Measurements from ENCODE around the gene KRTAP4-12. TPM values are rescaled to one million over a fixed set of nuclear protein-coding genes. Genes with fewer than 3 reads are reported as not detected.
"Not testable (repeated sequence)": the region's sequence is repeated elsewhere in the genome, so short reads cannot be mapped to it uniquely, and the experiment has no call there.

The KRTAP4-12 gene
- total and polyA plus RNA-seq, 10 of the 15 experiments (the other 5 are each of a cell fraction or from before 2014, with no cell fraction given), result not detected

DNA sequence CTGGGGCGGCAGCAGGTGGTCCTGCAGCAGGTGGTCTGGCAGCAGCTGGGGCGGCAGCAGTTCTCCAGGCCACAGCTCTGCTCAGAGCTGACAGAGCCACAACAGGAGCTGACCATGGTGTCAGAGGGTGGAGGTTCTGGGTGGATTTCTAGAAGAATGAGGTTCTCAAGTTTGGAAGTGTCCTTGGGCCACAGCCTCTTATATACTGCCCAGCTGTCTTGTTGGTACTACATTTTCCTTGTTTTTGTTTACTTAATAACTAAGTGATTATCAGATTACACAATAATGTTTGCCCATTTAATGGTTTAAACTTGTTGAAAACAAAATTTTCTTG is 25.6 kb upstream of the KRTAP4-12 start, which contains the start of gene KRTAP4-5:
Gene KRTAP4-5, minus strand, starts transcription at position 174 of the 334 bp plus-strand sequence. Its CDS starts 58 bp downstream, at position 116.
- H3K27ac ChIP-seq (ENCODE audit: control insufficient read depth, insufficient read depth), result no peak within 1 kb of the TSS
- POLR2A ChIA-PET, result no interaction called here
- CTCF ChIA-PET, result no interaction called here

DNA sequence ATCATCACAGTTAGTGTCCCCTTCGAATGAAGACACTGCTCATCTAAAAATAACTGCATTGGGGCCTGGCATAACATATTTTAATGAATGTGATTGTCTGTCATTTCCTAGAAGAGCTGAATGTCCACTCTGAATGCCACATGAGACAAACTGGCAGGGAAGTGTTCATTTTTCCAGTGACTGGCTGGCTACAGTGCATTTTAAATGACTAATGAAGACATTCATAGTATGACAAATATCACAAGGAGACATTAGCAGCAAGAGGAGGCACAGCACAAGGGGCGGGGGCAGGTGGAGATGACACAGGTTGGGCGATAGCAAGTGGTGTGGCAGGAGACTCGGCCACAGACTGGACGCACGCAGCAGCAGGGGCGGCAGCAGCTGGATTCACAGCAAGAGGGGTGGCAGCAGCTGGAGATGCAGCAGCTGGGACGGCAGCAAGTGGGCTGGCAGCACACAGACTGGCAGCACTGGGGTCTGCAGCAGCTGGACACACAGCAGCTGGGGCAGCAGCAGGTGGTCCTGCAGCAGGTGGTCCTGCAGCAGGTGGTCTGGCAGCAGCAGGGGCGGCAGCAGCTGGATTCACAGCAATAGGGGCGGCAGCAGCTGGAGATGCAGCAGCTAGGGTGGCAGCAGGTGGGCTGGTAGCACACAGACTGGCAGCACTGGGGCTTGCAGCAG is 25.1 kb upstream of the KRTAP4-12 start:
- H3K4me1 ChIP-seq (ENCODE audit: control insufficient read depth, insufficient read depth, low read length); H3K27me3 ChIP-seq (replicated peaks in 1 of 2; ENCODE audit: control insufficient read depth in 2 of 2, insufficient read depth in 2 of 2, low read length in 1 of 2); FAIRE-seq; H3K27ac ChIP-seq (ENCODE audit: control insufficient read depth, insufficient read depth); H3K4me2 ChIP-seq (ENCODE audit: control insufficient read depth, insufficient read depth); H3K9ac ChIP-seq (ENCODE audit: control insufficient read depth, insufficient read depth, low read length); ATAC-seq; H3K79me2 ChIP-seq (ENCODE audit: control insufficient read depth, insufficient read depth, low read length); RAD21 ChIA-PET (ENCODE audit: unreplicated experiment); H3K9me3 ChIP-seq (replicated peaks; ENCODE audit: control insufficient read depth, insufficient read depth, low read length); CTCF ChIA-PET; H3K36me3 ChIP-seq (ENCODE audit: control insufficient read depth in 2 of 2, insufficient read depth in 2 of 2, low read length in 1 of 2); in situ Hi-C loops (cut with MboI); intact Hi-C loops (cut with micrococcal nuclease; ENCODE audit: unreplicated experiment); H4K20me1 ChIP-seq (ENCODE audit: control insufficient read depth, insufficient read depth); H3K4me3 ChIP-seq; DNase-seq (ENCODE audit: low read depth, low spot score); BruUV-seq (replicated peaks); H2AFZ ChIP-seq (ENCODE audit: control insufficient read depth, low read depth, low read length): not testable (repeated sequence)
- 14% methylated on average over 10 of the region's 10 CpGs for WGBS (ENCODE audit: insufficient coverage, insufficient replicate concordance, low lambda C conversion rate, missing lambda C conversion rate)
- SMC1A ChIA-PET (ENCODE audit: uncharacterized antibody, unreplicated experiment), result interaction anchor here (0.6 kb wide), 1 partner anchor 442 kb away, joined by 3 read pairs; no protein-coding TSS in a partner anchor
- POLR2A ChIA-PET, result interaction anchor here (0.5 kb wide), 1 partner anchor 1830 kb away, joined by 3 read pairs; no protein-coding TSS in a partner anchor

More for the DNA sequence above, 25.6 kb upstream of the KRTAP4-12 start, which contains the start of gene KRTAP4-5:
- no peak for FAIRE-seq
- WGBS (ENCODE audit: insufficient coverage, insufficient replicate concordance, low lambda C conversion rate, missing lambda C conversion rate), result 0% methylated on average over 2 of the region's 2 CpGs
- in situ Hi-C loops (cut with MboI) (no loop called here), intact Hi-C loops (cut with micrococcal nuclease; ENCODE audit: unreplicated experiment) (no loop called here)
- H3K36me3 ChIP-seq (ENCODE audit: control insufficient read depth in 2 of 2, insufficient read depth in 2 of 2, low read length in 1 of 2), result no peaks in the 10 kb centered on the region
- no peak within 1 kb of the TSS for H3K9ac ChIP-seq (ENCODE audit: control insufficient read depth, insufficient read depth, low read length)
- SMC1A ChIA-PET (ENCODE audit: uncharacterized antibody, unreplicated experiment), result interaction anchor here (0.6 kb wide), 1 partner anchor 442 kb away, joined by 3 read pairs; no protein-coding TSS in a partner anchor
- H3K4me3 ChIP-seq, result no peak within 1 kb of the TSS
- DNase-seq (ENCODE audit: low read depth, low spot score), result no peak
- no peaks in the 10 kb centered on the region for H4K20me1 ChIP-seq (ENCODE audit: control insufficient read depth, insufficient read depth)
- H3K27me3 ChIP-seq (replicated peaks in 1 of 2; ENCODE audit: control insufficient read depth in 2 of 2, insufficient read depth in 2 of 2, low read length in 1 of 2), result no peaks in the 10 kb centered on the region
- RAD21 ChIA-PET (ENCODE audit: unreplicated experiment), result no interaction called here
- H3K9me3 ChIP-seq (replicated peaks; ENCODE audit: control insufficient read depth, insufficient read depth, low read length), result no peaks in the 10 kb centered on the region
- ATAC-seq, result no peak
- no peaks in the 10 kb centered on the region for H3K79me2 ChIP-seq (ENCODE audit: control insufficient read depth, insufficient read depth, low read length)
- H3K4me2 ChIP-seq (ENCODE audit: control insufficient read depth, insufficient read depth), result no peak within 1 kb of the TSS
- TF ChIP-seq, protein P1, sequence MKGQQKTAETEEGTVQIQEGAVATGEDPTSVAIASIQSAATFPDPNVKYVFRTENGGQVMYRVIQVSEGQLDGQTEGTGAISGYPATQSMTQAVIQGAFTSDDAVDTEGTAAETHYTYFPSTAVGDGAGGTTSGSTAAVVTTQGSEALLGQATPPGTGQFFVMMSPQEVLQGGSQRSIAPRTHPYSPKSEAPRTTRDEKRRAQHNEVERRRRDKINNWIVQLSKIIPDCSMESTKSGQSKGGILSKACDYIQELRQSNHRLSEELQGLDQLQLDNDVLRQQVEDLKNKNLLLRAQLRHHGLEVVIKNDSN (IDR thresholded peaks at IDR 0.05; ENCODE audit: borderline replicate concordance, extremely low read length, insufficient read depth, low read depth, low read length), result no peak
- TF ChIP-seq ZZZ3 (IDR thresholded peaks at IDR 0.05; ENCODE audit: control insufficient read depth, insufficient read length, low read depth), result no peak
- TF ChIP-seq BHLHE40 (IDR thresholded peaks at IDR 0.05; ENCODE audit: borderline replicate concordance in 1 of 2, low read depth in 2 of 2, low read length in 1 of 2), result no peak
- no peak for TF ChIP-seq TBL1XR1 (IDR thresholded peaks at IDR 0.05; ENCODE audit: low read depth, low read length)
- no TSS peak for BruUV-seq (replicated peaks)
- no peaks in the 10 kb centered on the region for H3K4me1 ChIP-seq (ENCODE audit: control insufficient read depth, insufficient read depth, low read length)
- H2AFZ ChIP-seq (ENCODE audit: control insufficient read depth, low read depth, low read length), result no peak within 1 kb of the TSS

Measured in GM12878 (cell line).